Ishikawa (cell line): ENCODE results near the gene MGMT.

Experiments
- CEBPB ChIP-seq: IDR thresholded peaks from 2 replicates; pipeline ENCODE4 v1.6.1; 2012
- CREB1 ChIP-seq: IDR thresholded peaks from 2 replicates; pipeline ENCODE4 v1.6.1; 2012; ENCODE audit warnings: low read depth
- EGR1 ChIP-seq: IDR thresholded peaks from 2 replicates; pipeline ENCODE4 v1.6.1; 2012
- EP300 ChIP-seq: IDR thresholded peaks from 2 replicates; pipeline ENCODE4 v1.6.1; 2012; ENCODE audit warnings: borderline replicate concordance
- FOXM1 ChIP-seq: IDR thresholded peaks from 2 replicates; pipeline ENCODE4 v1.6.1; 2012; ENCODE audit warnings: low read depth, borderline replicate concordance
- NFIC ChIP-seq: IDR thresholded peaks from 2 replicates; pipeline ENCODE4 v1.6.1; 2012
- RAD21 ChIP-seq: IDR thresholded peaks from 2 replicates; pipeline ENCODE4 v1.6.1; 2012; ENCODE audit warnings: low read depth
- TAF1 ChIP-seq: IDR thresholded peaks from 2 replicates; pipeline ENCODE4 v1.6.1; 2012; ENCODE audit warnings: low read depth, mild to moderate bottlenecking
- TCF12 ChIP-seq: IDR thresholded peaks from 2 replicates; pipeline ENCODE4 v1.6.1; 2012; ENCODE audit warnings: low read depth
- TEAD4 ChIP-seq: IDR thresholded peaks from 2 replicates; pipeline ENCODE4 v1.6.1; 2012
- YY1 ChIP-seq: IDR thresholded peaks from 2 replicates; pipeline ENCODE4 v1.6.1; 2012; ENCODE audit warnings: low read depth
- ZBTB7A ChIP-seq: IDR thresholded peaks from 2 replicates; pipeline ENCODE4 v1.6.1; 2012; ENCODE audit warnings: low read depth
- TF ChIP-seq, protein P1 (sequence below): IDR thresholded peaks from 2 replicates; pipeline ENCODE4 v1.6.1; 2012
- TF ChIP-seq, protein P2 (sequence below): IDR thresholded peaks from 2 replicates; pipeline ENCODE4 v1.6.1; 2012
- TF ChIP-seq, protein P3 (sequence below): IDR thresholded peaks from 2 replicates; pipeline ENCODE4 v1.6.1; 2012; ENCODE audit warnings: low read depth, mild to moderate bottlenecking

The MGMT gene

GRCh38 chr10:129424978-129425377 is 42.1 kb upstream of the MGMT start:
- TF ChIP-seq ZBTB7A (no peak), NFIC (no peak), TCF12 (no peak), YY1 (no peak), FOXM1 (no peak), EGR1 (no peak), CEBPB (no peak), RAD21 (no peak), TAF1 (no peak), EP300 (no peak), TEAD4 (no peak), CREB1 (no peak)
- TF ChIP-seq, protein P1, sequence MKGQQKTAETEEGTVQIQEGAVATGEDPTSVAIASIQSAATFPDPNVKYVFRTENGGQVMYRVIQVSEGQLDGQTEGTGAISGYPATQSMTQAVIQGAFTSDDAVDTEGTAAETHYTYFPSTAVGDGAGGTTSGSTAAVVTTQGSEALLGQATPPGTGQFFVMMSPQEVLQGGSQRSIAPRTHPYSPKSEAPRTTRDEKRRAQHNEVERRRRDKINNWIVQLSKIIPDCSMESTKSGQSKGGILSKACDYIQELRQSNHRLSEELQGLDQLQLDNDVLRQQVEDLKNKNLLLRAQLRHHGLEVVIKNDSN: no peak
- TF ChIP-seq, protein P2, sequence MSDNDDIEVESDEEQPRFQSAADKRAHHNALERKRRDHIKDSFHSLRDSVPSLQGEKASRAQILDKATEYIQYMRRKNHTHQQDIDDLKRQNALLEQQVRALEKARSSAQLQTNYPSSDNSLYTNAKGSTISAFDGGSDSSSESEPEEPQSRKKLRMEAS: no peak
- TF ChIP-seq, protein P3, sequence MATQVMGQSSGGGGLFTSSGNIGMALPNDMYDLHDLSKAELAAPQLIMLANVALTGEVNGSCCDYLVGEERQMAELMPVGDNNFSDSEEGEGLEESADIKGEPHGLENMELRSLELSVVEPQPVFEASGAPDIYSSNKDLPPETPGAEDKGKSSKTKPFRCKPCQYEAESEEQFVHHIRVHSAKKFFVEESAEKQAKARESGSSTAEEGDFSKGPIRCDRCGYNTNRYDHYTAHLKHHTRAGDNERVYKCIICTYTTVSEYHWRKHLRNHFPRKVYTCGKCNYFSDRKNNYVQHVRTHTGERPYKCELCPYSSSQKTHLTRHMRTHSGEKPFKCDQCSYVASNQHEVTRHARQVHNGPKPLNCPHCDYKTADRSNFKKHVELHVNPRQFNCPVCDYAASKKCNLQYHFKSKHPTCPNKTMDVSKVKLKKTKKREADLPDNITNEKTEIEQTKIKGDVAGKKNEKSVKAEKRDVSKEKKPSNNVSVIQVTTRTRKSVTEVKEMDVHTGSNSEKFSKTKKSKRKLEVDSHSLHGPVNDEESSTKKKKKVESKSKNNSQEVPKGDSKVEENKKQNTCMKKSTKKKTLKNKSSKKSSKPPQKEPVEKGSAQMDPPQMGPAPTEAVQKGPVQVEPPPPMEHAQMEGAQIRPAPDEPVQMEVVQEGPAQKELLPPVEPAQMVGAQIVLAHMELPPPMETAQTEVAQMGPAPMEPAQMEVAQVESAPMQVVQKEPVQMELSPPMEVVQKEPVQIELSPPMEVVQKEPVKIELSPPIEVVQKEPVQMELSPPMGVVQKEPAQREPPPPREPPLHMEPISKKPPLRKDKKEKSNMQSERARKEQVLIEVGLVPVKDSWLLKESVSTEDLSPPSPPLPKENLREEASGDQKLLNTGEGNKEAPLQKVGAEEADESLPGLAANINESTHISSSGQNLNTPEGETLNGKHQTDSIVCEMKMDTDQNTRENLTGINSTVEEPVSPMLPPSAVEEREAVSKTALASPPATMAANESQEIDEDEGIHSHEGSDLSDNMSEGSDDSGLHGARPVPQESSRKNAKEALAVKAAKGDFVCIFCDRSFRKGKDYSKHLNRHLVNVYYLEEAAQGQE: no peak

DNA sequence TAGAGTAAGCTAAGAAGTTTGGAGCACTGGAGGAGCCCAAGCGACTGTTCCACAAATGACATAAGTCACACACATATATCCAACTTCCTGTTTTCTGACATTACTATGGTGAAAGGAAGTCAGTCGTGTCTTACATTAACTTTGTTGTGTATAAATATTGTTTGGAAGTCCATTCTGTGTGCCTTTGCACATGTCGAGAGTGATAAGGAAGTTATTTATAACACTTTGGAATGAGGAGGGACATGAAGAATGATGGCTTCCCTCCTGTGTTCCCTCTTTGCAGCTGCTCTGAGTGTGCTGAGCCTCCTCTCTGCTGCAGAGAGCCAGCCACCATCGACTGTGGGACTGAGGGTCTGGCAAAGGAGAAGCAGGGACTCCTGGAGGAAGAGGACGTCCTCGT is 40.4 kb upstream of the MGMT start:
- TF ChIP-seq YY1 (no peak), FOXM1 (no peak), TCF12 (no peak), CREB1 (no peak), EGR1 (no peak), NFIC (no peak), RAD21 (no peak), TAF1 (no peak), TEAD4 (no peak), EP300 (no peak), ZBTB7A (no peak)
- TF ChIP-seq, protein P3: no peak
- TF ChIP-seq, protein P2: no peak

- TF ChIP-seq CEBPB (no peak), YY1 (no peak), RAD21 (no peak)
- TF ChIP-seq, protein P2: no peak
These were observed 33.8 kb upstream of the MGMT start for GRCh38 chr10:129433266-129433665.

GRCh38 chr10:129438024-129438423 is 29.0 kb upstream of the MGMT start:
- TF ChIP-seq ZBTB7A (no peak), TAF1 (no peak), TEAD4 (no peak), YY1 (no peak), CEBPB (no peak), EP300 (no peak), EGR1 (no peak), FOXM1 (no peak), RAD21 (no peak), TCF12 (no peak), NFIC (no peak)
- TF ChIP-seq, protein P2: no peak
- TF ChIP-seq, protein P1: no peak
- TF ChIP-seq, protein P3: no peak

- TF ChIP-seq CREB1: no peak
- no peak for TF ChIP-seq EP300
- TF ChIP-seq, protein P2: no peak
- no peak for TF ChIP-seq NFIC
- no peak for TF ChIP-seq RAD21
- TF ChIP-seq, protein P1: no peak
- no peak for TF ChIP-seq TEAD4
- no peak for TF ChIP-seq CEBPB
- TF ChIP-seq, protein P3: no peak
- TF ChIP-seq TAF1: no peak
- no peak for TF ChIP-seq FOXM1
- no peak for TF ChIP-seq ZBTB7A
- no peak for TF ChIP-seq EGR1
- no peak for TF ChIP-seq YY1
- no peak for TF ChIP-seq TCF12
These were observed 26.8 kb upstream of the MGMT start for GRCh38 chr10:129440247-129440646.
